GM21526 (cell line): ENCODE results near the gene OR2V1.
"Not testable (repeated sequence)": the region's sequence is repeated elsewhere in the genome, so short reads cannot be mapped to it uniquely, and the experiment has no call there.

ENCODE experiments used
- ATAC-seq: cut with Tn5 transposase; IDR thresholded peaks from one replicate; pipeline ENCODE4 v1.9.1; 2021; ENCODE audit warnings: moderate library complexity; ENCODE audit not compliant: unreplicated experiment, low FRiP score

OR2V1 gene

DNA sequence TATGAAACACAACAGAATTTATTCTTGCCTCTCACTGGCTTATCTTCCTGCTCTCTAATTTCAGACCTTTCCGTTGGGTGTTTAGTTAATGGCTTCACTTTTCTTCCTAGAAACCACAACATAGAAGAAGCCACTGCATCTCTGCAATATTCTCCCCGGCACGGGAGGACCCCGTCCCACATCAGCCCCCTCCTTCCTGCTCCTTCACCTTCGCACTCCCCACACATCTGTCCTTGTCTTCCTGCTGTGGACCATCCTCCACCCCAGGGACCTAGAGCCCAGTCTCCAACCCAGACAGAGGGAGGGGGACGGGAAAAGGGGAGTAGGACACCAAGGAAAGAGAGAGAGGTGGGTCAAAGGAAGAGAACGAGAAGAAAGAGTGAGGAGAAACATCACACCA is 1.4 kb downstream of the OR2V1 start:
- no peak for ATAC-seq

DNA sequence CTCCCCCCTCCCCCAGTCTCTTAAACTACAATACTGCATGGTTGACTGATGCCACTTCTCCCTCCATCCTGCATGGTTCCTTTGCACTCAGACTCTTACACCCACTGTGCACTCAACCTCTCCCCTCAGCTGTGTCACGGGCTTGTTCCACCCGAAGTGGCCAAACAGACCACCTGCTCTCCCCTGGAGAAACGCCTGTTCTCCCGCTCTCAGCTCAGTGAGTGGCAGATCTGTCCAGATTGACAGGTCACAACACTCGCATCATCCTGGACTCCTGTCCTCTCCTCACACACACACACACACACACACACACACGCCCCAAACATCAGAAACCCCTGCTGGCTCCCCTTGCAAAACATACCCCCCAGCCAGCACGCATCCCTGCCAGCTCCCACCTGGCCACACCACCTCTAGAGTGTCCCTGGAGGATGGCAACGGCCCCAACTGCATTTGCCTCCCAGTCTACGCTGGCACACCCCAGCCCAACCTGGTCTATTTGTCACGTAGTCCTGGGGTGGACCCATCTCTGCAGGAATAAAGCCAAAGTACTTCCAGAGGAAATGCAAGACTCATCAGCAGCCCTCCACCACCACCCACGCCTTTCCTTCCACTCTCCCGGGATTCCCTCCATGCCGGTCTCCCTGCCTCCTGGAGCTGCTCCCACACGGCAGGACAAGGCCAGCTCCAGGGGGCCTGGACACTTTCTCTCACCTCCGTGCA is 2.9 kb downstream of the OR2V1 start:
- no peak for ATAC-seq

DNA sequence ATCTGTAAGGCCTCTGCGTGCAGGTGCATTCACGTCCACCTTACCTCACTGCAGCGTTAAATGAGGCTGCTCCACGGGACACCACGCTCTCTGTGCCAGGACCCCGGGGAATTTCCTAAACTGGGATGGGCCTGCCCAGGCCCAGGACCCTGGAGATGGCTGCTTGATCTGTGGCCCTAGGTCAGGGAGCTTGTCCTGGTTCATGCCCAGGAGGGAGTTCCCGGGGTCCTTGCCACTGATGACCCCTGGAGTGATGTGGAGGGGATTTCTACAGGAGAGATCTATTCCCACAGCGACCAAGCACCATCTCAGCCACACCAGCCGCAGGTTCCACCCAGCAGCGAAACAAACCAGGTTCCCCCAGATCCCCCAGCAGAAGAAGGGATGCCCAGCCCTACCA is 3.5 kb downstream of the OR2V1 start:
- ATAC-seq = no peak

DNA sequence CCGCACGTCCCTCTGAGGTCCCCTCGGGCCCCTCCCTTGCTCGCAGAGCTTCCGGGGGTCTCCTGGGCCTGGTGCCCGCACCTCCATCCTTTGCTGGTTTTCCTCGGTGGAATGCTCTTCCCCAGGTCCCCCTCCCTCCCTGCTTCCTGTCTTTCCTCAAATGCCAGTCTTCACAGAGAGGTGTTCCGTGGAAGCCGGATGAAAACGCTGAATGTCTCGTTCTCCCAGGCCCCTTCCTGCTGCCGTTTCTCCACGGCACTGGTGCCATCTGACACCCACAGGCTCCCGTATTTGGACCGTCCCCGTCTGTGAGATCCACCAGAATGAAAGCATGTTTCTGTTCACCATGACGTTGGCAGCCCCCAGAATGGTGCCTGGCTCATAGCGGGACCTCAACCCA is 4.1 kb downstream of the OR2V1 start:
- no peak for ATAC-seq

DNA sequence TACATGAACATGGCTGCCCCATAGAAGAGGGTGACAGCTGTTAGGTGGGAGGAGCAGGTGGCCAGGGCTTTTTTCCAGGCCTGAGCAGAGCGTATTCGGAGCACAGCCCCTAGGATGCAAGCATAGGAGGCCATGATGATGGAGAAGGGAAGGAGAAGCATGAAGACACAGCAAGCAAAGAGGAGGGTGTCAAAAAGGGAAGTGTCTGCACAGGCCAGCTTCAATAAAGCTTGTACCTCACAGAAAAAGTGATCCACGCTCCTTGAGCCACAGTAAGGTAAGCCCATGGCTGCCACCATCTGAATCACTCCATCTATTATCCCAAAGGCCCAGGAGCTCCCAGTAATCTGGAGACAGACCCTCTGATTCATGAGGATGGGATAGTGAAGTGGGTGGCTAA is 6.4 kb downstream of the OR2V1 start:
- no peak for ATAC-seq

DNA sequence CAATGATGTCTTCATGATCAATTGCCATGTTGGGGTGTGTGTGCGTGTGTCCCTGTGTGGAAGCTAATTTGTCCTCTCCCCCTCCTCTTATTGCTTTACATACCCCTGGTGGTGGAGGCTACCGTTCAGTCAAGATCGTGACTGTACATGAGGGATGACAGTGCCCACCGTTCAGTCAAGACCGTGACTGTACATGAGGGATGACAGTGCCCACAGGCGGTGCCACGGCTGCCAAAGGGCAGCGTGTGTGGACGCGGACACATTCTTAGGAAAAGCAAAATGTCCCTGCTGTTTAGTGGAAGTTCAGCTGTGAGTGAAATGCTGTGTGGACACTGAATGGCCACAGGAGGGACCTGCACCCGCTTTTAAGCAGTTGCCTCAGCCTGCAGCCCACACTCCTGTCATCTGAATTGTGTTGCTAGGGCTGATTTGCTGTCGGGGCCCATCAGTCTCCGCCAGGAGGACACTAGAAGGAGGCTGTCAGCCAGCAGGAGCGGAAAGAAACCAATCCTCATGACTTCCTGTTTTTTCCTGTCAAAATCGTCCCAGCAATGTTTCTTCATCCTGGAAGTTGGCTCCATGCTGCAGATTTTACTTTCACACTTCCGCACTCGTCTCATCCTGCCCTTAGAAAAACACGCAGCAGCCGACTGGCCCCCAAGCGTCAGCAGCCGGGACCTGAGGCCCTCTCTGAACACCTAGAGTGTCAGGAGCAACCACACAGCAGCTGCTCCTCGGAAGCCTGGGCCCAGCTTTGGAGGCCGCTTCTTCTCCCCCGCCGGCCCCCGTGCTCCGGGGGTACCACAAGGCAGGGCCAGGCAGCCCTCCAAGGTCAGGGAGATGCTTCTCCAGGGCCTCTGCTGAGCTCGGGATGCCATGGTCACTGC is 9.1 kb downstream of the OR2V1 start:
- no peak for ATAC-seq

DNA sequence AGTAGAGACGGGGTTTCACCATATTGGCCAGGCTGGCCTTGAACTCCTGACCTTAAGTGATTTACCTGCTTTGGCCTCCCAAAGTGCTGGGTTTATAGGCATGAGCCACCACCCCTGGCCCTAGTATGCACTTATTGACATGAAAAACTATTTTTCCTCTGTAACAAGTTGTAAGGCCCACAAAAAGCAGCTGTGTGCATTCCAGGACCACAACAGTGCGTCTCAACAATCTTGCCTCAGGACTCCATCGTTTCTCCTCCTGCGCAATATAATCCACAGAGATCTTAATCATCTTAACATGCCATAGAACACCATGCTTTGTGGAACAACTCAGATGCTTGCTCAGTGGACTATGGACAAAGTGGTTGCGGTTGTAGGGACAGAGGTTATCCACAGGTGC is 10.2 kb downstream of the OR2V1 start:
- ATAC-seq = no peak

DNA sequence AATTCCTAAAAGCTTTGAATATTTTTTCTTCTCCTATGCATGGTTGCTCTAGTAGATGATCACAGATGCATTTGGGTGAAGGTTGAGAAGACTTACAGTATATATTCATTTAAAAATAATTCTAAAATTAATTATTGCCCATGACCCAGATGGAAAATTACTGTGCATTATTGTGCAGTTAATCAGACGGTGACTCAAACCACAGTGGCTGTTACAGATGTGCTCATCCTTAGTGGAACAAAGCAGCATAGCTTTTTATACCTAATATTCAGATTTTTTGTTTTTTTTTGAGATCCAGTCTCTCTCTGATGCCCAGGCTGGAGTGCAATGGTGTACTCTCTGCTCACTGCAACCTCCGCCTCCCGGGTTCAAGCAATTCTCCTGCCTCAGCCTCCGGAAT is 10.7 kb downstream of the OR2V1 start:
- ATAC-seq = no peak

DNA sequence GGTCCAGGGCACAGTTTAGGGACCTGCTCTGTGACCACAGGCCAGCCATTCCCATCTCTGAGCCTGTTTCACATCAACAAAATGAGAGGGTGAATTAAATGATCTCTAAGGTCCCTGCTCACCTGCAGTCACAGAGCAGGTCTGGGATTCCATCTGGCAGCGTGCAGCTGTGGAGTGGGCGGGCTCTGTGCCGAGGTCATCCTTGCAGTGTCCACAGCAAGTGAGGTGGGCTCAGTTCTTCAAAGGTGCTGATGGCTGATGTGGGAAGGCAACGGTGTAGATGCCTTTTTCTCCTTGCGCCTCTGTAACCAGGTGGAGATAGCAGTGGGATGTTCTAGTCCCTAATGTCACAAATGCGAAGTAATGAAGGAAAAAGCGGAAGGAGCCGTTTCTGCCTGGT is 11.9 kb downstream of the OR2V1 start:
- no peak for ATAC-seq

DNA sequence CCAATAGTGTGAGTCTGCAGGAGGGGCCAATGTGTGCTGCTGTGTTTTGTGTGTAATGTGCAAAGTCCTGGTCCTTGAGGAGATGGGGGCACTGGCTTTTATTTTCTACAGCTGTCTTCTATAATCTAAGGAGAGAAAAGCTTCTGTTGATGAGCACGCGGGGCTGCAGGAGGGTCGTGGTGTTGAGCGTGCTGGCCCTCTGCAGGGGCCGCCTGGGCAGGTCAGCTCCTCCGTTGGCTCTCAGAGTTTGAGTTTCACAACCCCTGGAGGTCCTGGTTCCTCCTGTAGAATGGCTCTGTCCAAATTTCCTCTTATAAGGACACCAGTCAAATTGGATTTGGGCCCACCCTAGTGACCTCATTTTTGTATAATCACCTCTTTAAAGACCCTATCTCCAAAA is 12.6 kb downstream of the OR2V1 start:
- ATAC-seq = no peak

DNA sequence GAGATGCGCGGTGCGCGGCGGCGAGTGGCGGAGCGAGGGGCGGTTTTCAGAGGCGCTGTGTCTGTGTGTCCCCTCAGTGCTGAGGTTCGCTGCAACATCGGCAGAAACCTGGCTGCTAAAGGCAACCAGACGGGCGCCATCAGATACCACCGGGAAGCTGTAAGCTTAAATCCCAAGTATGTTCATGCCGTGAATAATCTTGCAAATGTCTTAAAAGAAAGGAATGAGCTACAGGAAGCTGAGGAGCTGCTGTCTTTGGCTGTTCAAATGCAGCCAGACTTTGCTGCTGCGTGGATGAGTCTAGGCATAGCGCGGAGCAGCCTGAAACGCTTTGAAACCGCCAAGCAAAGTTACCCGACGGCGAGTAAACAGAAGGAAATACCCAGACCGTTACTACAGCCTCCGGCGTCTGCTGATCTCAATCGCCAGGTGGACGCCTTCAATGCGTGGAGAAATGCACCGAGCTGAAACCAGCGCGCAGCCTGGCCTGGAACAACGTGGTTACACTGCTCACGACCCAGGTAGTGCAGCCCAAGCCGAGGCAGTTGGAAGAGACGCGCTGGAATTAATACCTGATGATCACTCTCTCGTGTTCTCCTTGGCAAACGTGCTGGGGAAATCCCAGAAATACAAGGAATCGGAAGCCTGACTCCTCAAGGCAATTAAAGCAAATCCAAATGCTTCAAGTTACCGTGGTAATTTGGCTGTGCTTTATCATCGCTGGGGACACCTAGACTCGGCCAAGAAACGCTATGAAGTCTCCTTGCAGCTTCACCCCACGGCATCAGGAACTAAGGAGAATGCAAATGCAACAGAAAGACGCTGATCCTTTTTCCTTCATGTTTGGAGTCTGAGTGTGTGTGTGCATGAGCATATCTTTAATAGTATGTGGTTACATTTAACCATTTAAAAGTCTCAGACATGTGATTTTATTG is 15.9 kb downstream of the OR2V1 start:
- ATAC-seq = no peak

DNA sequence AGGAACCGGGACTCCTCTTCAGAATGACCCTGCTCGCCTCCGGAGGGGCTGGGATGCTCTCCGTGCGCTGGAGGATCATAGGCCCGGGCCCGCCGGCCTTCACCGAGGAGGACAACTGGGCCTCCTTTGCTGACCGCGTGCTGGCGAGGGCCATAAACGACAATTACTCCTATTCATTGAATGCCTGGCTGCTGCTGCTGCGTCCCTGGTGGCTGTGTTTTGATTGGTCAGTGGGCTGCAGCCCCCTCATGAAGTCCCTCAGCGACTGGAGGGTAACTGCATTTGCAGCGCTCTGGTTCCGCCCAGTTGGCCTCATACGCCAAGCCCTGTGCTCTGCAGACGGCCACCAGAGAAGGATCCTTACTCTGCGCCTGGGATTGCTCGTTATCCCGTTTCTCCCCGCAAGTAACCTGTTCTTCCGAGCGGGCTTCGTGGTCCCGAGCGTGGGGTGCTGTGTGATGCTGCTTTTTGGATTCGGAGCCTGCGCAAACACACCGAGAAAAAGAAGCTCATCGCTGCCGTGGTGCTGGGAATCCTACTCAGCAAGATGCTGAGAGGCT is 16.6 kb downstream of the OR2V1 start:
- ATAC-seq = no peak

DNA sequence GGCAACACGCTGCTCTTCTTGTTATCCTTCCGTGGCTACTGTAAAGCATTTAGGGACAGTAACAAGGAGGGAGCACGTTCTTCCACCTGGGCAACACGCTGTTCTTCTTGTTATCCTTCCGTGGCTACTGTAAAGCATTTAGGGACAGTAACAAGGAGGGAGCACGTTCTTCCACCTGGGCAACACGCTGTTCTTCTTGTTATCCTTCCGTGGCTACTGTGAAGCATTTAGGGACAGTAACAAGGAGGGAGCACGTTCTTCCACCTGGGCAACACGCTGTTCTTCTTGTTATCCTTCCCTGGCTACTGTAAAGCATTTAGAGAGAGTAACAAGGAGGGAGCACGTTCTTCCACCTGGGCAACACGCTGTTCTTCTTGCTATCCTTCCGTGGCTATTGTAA is 17.4 kb downstream of the OR2V1 start:
- ATAC-seq = not testable (repeated sequence)

DNA sequence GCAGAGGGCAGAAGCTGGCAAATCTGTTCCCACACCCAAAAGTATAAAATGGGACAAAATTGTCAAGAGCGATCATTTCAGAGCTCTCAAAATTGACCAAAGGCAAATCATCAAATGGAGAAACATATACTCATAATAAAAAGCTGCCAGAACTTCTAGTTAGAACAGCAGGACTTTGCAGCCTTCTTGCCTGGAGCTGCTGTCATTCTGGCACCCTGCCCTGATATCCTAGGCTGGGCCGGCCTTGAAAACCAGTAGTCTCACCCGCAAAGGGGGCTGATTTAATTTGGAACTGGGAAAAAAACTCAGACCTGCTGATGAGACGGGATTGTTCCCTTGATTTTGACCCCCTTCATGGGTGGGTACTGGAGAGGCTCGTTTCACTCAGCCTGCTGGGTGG is 18.5 kb downstream of the OR2V1 start:
- ATAC-seq = no peak

DNA sequence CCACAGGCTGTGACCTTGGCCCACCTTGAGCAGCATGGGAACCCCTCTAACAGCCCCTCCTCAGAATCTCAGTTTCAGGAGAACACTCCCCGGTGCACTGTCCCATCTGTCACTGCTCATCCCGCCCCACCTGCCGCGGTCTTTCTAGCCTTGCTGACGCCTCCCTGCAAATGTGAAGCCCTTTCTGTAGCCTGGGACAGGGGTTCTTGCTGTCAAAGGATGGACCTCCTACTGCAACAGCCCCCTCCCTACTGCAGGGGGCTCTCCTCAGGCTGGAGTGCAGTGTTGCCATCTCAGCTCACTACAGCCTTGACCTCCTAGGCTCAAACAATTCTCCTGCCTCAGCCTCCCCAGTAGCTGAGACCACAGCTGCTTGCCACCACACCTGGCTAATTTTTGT is 20.0 kb downstream of the OR2V1 start:
- no peak for ATAC-seq

DNA sequence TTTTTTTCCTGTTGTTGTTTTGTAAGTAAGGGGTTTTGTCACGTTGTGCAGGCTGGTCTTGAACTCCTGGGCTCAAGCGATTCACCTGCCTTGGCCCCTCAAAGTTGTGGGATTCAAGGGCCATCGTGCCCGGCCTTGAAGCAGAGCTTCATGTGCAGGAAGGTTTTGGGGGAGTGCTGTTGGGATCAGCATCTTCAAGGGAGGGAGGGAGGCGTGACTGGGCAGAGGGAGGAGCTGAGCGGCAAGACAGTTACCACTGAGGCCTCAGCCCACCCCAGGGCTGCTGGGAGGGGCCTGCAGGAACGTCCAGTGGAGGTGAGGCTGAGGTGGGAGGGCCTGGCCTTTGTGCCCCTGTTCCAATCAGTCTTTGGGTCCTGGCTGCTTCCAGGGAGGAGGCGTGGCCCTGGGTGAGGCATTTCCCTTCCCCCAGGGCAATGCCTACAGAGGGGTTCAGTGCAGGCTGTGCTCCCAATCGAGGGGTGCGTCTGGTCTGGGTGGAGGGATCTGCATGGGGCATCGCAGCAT is 21.4 kb downstream of the OR2V1 start:
- ATAC-seq = no peak

DNA sequence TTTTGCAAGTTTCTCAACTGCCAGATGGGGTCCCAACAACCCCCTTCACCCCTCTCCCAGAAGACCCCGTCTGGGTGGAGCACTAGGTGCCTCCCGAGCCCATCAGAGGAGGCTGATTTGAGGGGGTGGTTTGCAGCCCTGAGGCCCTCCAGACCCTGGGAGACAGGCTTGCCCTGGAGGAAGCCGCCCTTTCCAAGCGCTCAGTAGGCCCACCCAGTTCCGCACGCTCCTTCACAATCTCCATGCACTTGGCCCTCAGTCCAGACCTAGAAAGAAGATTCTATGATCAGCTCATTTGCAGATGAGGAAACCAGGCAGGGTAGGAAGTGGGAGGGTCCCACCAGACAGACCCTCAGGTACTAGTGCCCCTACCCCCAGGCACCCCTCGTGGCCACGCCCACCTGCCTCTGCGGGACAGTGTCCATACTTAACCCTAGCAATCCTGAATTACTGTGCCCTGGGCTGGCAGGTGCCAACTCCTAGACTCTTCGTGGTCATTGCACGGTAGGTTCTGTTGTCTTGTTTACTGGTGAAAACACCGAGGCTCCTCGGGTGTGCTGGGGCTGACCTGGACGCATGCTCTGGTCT is 22.3 kb downstream of the OR2V1 start:
- no peak for ATAC-seq

DNA sequence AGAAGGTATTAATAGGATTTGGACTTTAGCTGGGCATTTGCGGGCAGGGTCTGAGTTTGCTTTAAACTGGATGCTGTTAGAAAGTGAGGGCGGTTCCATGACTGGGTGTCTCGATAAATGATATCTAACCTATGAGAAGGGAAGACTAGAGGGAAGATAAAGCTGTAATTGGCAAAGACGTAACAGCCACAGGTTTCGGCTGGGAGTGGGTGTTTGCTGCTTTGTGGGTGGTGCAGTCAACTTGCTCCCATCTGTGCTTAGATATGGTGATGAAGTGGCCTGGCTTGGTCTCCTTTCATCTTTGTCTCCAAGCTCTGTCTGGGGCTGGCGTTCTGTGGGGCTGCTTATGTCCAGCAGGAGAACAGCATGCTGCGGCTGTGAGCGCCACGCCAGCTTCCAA is 23.3 kb downstream of the OR2V1 start:
- ATAC-seq = no peak

DNA sequence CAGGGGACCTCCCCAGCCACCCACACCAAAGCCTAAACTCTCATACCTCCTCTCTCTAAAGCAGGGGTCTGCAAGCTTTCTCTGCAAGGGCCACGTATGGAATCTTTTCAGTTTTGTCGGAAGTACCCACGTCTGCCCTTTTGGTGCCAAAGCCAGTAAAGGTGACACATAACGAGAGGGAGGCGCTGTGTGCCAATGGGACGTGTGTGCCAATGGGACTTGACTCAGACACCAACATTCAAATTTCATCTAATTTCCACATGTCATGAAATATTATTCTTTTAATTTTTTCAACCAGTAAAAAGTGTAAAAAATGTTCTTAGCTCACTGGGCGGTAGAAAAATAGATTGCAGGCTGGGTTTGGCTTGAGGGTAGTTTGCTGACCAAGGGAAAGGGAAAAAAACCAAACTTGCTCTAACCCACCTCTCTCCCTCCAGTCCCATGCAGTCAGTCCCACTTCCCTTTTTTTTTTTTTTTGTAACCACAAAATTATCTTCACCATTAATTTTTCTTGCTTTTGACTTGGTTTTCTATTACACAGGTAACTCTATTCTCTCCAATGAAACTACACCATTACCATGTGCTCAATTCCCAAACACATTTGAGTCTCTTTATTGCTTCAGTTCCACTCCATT is 25.5 kb downstream of the OR2V1 start:
- ATAC-seq = no peak
